Glutamatergic neuron (in vitro differentiated cells): ENCODE data around the gene TANGO6. TPM values are rescaled to one million over a fixed set of nuclear protein-coding genes. Genes with fewer than 3 reads are reported as not detected.

Experiments
- DNase-seq: peaks from one replicate; pipeline ENCODE4 v3.0.0; 2022
- H3K27ac Mint-ChIP-seq: one replicate; pipeline ENCODE4 v1.8.0; 2020; ENCODE audit warnings: mild to moderate bottlenecking, mixed read lengths, inconsistent platforms; ENCODE audit not compliant: unreplicated experiment
- H3K27me3 Mint-ChIP-seq: one replicate; pipeline ENCODE4 v1.8.0; 2020; ENCODE audit warnings: mild to moderate bottlenecking, moderate library complexity, mixed read lengths, inconsistent platforms; ENCODE audit not compliant: unreplicated experiment
- H3K36me3 Mint-ChIP-seq: one replicate; pipeline ENCODE4 v1.8.0; 2020; ENCODE audit warnings: mild to moderate bottlenecking, mixed read lengths, inconsistent platforms; ENCODE audit not compliant: unreplicated experiment
- H3K4me1 Mint-ChIP-seq: one replicate; pipeline ENCODE4 v1.8.0; 2020; ENCODE audit warnings: mild to moderate bottlenecking, low read depth, mixed read lengths, inconsistent platforms; ENCODE audit not compliant: unreplicated experiment
- H3K4me3 Mint-ChIP-seq: one replicate; pipeline ENCODE4 v1.8.0; 2020; ENCODE audit warnings: mild to moderate bottlenecking, mixed read lengths, inconsistent platforms; ENCODE audit not compliant: unreplicated experiment
- H3K9me3 Mint-ChIP-seq: one replicate; pipeline ENCODE4 v1.8.0; 2020; ENCODE audit warnings: mild to moderate bottlenecking, moderate library complexity, mixed read lengths, inconsistent platforms; ENCODE audit not compliant: unreplicated experiment
- total RNA-seq: library from RNA; stranded (reverse); fragmentation: NEBNext Ultra II Directional; extraction: Animal tissue kit (Norgen Biotek cat#: 25700); gene quantifications from one replicate; pipeline ENCODE4 v1.2.1, GENCODE V29; 2021; ENCODE audit not compliant: unreplicated experiment
- TF ChIP-seq, protein P1 (sequence below): fragments of 200-600 bp; sonication (generic); IDR thresholded peaks from one replicate; pipeline ENCODE4 v1.5.0; 2021; ENCODE audit not compliant: partially characterized antibody, unreplicated experiment

Gene TANGO6
- total RNA-seq, 1 donor from 2014 or later: 16.1 TPM

DNA sequence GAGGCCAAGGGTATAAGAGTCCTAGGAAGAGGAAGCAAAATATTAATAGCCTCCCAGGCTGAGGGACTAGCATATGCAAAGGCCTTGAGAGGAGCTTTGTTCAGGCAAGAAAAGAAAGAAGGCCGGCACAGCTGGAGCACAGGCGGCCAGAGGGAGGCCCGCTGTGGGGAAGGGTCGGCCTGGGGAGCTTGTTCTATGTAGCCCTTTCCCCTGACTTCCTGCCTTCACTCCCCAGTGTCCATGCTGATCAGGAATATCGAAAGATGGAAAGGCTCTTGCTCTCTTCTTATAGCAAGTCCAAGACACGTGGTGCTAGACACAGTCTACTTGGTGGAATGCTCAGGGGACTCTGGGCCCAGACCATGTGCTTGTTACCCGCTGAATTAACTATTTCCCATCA lies 234.7 kb downstream of the TANGO6 start:
- peaks cover 3% of the 10 kb centered on the region for H3K4me1 Mint-ChIP-seq
- no peaks in the 10 kb centered on the region for H3K27me3 Mint-ChIP-seq
- H3K36me3 Mint-ChIP-seq: no peaks in the 10 kb centered on the region
- TF ChIP-seq, protein P1, sequence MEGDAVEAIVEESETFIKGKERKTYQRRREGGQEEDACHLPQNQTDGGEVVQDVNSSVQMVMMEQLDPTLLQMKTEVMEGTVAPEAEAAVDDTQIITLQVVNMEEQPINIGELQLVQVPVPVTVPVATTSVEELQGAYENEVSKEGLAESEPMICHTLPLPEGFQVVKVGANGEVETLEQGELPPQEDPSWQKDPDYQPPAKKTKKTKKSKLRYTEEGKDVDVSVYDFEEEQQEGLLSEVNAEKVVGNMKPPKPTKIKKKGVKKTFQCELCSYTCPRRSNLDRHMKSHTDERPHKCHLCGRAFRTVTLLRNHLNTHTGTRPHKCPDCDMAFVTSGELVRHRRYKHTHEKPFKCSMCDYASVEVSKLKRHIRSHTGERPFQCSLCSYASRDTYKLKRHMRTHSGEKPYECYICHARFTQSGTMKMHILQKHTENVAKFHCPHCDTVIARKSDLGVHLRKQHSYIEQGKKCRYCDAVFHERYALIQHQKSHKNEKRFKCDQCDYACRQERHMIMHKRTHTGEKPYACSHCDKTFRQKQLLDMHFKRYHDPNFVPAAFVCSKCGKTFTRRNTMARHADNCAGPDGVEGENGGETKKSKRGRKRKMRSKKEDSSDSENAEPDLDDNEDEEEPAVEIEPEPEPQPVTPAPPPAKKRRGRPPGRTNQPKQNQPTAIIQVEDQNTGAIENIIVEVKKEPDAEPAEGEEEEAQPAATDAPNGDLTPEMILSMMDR: no peak
- H3K27ac Mint-ChIP-seq: no peak overlapping the region
- no peak overlapping the region for H3K4me3 Mint-ChIP-seq
- DNase-seq: peak; percentile 31
- H3K9me3 Mint-ChIP-seq: no peaks in the 10 kb centered on the region

DNA sequence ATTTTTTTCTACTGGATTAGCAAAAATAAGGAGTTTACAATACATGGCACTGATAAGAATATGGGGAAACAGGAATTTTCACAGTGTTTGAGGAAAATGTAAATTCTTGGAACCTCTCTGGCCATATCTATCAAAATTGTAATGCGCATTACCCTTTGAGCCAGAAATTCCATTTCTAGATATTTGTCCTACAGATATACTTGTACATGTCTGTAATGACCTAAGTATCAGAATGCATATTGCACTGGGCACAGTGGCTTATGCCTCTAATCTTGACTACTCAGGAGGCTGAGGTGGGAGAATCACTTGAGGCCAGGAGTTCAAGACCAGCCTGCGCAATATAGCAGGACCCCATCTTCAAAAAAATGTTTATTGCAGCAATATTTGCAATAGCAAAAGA lies 236.4 kb downstream of the TANGO6 start:
- no peak overlapping the region for H3K4me3 Mint-ChIP-seq
- H3K4me1 Mint-ChIP-seq: peaks cover 3% of the 10 kb centered on the region
- TF ChIP-seq, protein P1: no peak

DNA sequence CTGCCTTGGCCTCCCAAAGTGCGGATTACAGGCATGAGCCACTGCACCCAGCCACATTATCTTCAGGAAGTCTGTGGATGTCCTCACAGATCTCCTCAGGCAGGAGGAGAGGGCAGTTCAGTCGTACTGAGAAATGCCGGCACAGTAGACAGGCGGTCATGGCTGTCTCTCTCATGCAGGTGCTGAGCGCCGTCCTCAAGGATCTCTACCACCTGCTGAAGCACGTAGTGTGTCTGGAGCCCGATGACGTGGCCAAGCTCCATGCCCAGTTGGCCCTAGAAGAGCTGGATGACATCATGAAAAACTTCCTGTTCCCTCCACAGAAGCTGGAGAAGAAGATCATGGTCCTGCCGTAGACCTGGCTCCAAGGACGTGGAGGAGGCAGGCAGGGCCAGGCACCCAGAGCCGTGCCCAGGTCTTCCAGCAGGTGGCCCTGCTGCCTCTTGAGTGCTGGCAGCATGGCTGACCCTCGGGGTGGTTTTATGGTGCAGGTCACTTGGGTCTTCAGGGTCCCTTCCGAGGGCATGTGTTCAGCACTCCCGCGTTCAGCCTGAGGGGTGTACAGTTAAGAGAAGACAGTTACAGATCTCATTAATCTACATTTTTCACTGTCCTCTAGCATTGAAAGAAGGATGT lies 240.1 kb downstream of the TANGO6 start:
- Mint-ChIP-seq H3K4me3 (no peak overlapping the region), H3K36me3 (no peaks in the 10 kb centered on the region), H3K27ac (no peak overlapping the region), H3K9me3 (no peaks in the 10 kb centered on the region), H3K4me1 (peaks cover under 1% of the 10 kb centered on the region), H3K27me3 (peaks cover under 1% of the 10 kb centered on the region)
- no peak for DNase-seq
- TF ChIP-seq, protein P1: no peak

More for the DNA sequence above, 236.4 kb downstream of the TANGO6 start:
- no peaks in the 10 kb centered on the region for H3K27me3 Mint-ChIP-seq
- DNase-seq: no peak
- no peak overlapping the region for H3K27ac Mint-ChIP-seq
- no peaks in the 10 kb centered on the region for H3K9me3 Mint-ChIP-seq
- H3K36me3 Mint-ChIP-seq: no peaks in the 10 kb centered on the region

DNA sequence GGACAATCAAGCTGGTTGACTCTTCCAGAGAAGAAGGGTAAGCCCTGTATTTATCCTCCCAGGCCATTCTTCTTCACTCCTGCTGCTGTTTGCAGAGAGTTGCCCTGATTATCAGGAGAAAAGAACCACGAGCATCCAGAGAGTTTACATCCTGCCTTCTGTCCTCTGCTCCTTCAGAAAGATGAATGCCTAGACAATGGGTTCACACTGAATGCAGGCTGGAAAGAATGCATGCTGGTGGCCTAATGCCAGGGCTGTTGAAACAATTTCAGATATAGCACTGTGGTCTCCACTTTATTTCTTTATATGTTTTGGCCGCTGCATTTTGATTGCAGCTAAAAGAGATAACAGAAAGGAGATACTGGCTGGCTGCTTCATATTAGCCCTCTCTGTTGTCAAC lies 241.0 kb downstream of the TANGO6 start:
- peaks cover 2% of the 10 kb centered on the region for H3K27me3 Mint-ChIP-seq
- no peaks in the 10 kb centered on the region for H3K36me3 Mint-ChIP-seq
- H3K4me1 Mint-ChIP-seq: no peaks in the 10 kb centered on the region

DNA sequence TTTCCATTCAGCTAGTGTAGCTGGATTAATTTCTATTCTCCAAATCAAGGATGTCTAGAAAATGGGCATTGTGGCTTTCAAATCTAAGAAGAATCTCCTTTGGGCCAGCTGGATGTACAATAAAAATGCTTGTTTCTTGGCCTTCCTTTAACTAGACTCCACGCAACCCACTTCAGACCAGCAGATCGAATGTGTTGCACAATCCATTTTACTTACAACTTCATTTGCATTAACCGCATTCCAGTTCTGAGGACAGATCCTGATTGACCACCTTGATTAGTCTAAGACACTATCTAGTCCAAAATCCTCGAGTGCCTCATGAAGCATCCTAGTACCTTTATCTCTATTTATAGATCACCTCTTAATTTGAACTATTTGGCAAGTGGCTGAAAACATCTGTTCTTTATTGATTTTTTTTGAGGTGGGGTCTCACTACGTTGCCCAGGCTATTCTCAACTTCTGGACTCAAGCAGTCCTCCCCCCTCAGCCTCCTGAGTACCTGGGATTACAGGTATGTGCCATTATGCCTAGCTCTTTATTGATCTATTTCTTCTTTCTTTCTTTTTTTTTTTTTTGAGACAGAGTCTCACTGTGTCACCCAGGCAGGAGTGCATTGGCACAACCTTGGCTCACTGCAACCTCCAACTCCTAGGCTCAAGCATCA lies 241.8 kb downstream of the TANGO6 start:
- H3K4me3 Mint-ChIP-seq: no peak overlapping the region
- TF ChIP-seq, protein P1: no peak
- H3K27me3 Mint-ChIP-seq: peaks cover 2% of the 10 kb centered on the region
- no peaks in the 10 kb centered on the region for H3K4me1 Mint-ChIP-seq
- no peaks in the 10 kb centered on the region for H3K36me3 Mint-ChIP-seq
- no peak overlapping the region for H3K27ac Mint-ChIP-seq
- DNase-seq: no peak
- no peaks in the 10 kb centered on the region for H3K9me3 Mint-ChIP-seq

More for the DNA sequence above, 241.0 kb downstream of the TANGO6 start:
- Mint-ChIP-seq H3K9me3 (no peaks in the 10 kb centered on the region), H3K4me3 (no peak overlapping the region), H3K27ac (no peak overlapping the region)
- TF ChIP-seq, protein P1: no peak
- DNase-seq: no peak
